Thymus (tissue), 11 donors: ENCODE measurements around the gene CERS6. TPM values are rescaled to one million over a fixed set of nuclear protein-coding genes. Genes with fewer than 3 reads are reported as not detected.

ENCODE experiments used
- DNase-seq, 9 donors: peaks; one replicate each; pipeline ENCODE4 v3.0.0-alpha.2; 2013; ENCODE audit warnings: low spot score in 9 of 9, low read depth in 6 of 9, missing footprints in 1 of 9
- H3K27ac ChIP-seq, 2 donors: one replicate each; pipeline ENCODE4 v1.5.1; 2013; ENCODE audit warnings: control low read depth in 1 of 2, low read depth in 1 of 2, low read length in 1 of 2, mild to moderate bottlenecking in 1 of 2, moderate library complexity in 1 of 2
- H3K27me3 ChIP-seq, 2 donors: one replicate each; pipeline ENCODE4 v1.5.1; 2013; ENCODE audit warnings: low read length in 1 of 2; ENCODE audit not compliant: control insufficient read depth in 2 of 2, insufficient read depth in 1 of 2
- H3K36me3 ChIP-seq, 2 donors: one replicate each; pipeline ENCODE4 v1.5.1; 2013; ENCODE audit warnings: low read length in 1 of 2, mild to moderate bottlenecking in 1 of 2, moderate library complexity in 1 of 2; ENCODE audit not compliant: control insufficient read depth in 2 of 2, insufficient read depth in 2 of 2
- H3K4me1 ChIP-seq, 2 donors: one replicate each; pipeline ENCODE4 v1.5.1; 2013; ENCODE audit warnings: low read length in 2 of 2; ENCODE audit not compliant: control insufficient read depth in 2 of 2, insufficient read depth in 2 of 2
- H3K4me3 ChIP-seq, 2 donors: one replicate each; pipeline ENCODE4 v1.5.1; 2013; ENCODE audit warnings: low read length in 2 of 2, control low read depth in 1 of 2, mild to moderate bottlenecking in 1 of 2
- H3K9me3 ChIP-seq, 2 donors: one replicate each; pipeline ENCODE4 v1.5.1; 2013; ENCODE audit warnings: low read length in 1 of 2, mild to moderate bottlenecking in 1 of 2; ENCODE audit not compliant: control insufficient read depth in 2 of 2, insufficient read depth in 1 of 2
- WGBS: extraction: QIAGEN DNeasy Blood & Tissue Kit; methylation state at CpG from one replicate; pipeline ENCODE4 v1.1.7; 2013; 5-methylcytosine and 5-hydroxymethylcytosine counted together
- polyA plus RNA-seq: library from polyadenylated mRNA; stranded (reverse); fragments of 200-250 nt; gene quantifications from one replicate; pipeline ENCODE4 v1.2.3, GENCODE V29; 2013
- total RNA-seq: library from RNA; stranded (reverse); fragments of 120-200 nt; gene quantifications from one replicate; pipeline ENCODE4 v1.2.4, GENCODE V29; 2013
- donor health status: healthy.

The CERS6 gene
- total and polyA plus RNA-seq, 2 donors: 12.1 to 26.9 TPM

GRCh38 chr2:168434146-168434545, 21.9 kb upstream of the CERS6 start:
- H3K27me3 ChIP-seq: no peaks in the 10 kb centered on the region
- 96% methylated on average over 2 of the region's 2 CpGs for WGBS
- H3K4me1 ChIP-seq: peaks cover 9 to 54% of the 10 kb centered on the region in 2 donors
- no peaks in the 10 kb centered on the region for H3K9me3 ChIP-seq
- H3K4me3 ChIP-seq: no peak overlapping the region
- H3K27ac ChIP-seq: no peak overlapping the region
- no peak for DNase-seq
- no peaks in the 10 kb centered on the region for H3K36me3 ChIP-seq

- Histone ChIP-seq H3K36me3 (no peaks in the 10 kb centered on the region), H3K27me3 (no peaks in the 10 kb centered on the region), H3K27ac (peak overlapping the region; percentile 5 to 83), H3K9me3 (no peaks in the 10 kb centered on the region), H3K4me1 (peaks cover 10 to 57% of the 10 kb centered on the region in 2 donors), H3K4me3 (no peak overlapping the region)
- peak in 2 of 9 donors; percentile 37 to 60 for DNase-seq
Observed at GRCh38 chr2:168436840-168437239, 19.2 kb upstream of the CERS6 start.

DNA sequence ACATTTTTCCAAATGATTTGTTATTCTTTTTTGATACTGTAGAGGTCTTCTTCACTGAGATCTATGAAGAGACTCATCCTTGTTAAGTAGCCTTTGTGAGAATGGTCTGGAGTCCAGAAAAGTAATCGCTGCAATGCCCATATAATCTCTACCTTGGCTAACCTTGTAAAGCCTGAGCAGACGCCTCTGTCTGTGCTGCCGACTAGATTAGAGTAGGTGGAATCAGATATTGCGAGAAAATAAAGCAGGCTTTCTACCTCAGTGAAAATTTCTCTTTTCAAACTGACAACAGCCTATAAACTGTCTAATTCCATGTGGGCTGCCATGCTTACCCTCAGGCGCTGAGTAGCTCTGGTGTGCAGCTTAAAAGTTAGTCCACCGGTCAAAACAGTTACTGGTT, 17.5 kb upstream of the CERS6 start:
- H3K27me3 ChIP-seq: no peaks in the 10 kb centered on the region
- no peak overlapping the region for H3K4me3 ChIP-seq
- no peaks in the 10 kb centered on the region for H3K9me3 ChIP-seq
- no peaks in the 10 kb centered on the region for H3K36me3 ChIP-seq
- DNase-seq: no peak
- 98% methylated on average over 6 of the region's 6 CpGs for WGBS
- peaks cover 8 to 49% of the 10 kb centered on the region in 2 donors for H3K4me1 ChIP-seq
- H3K27ac ChIP-seq: no peak overlapping the region

DNA sequence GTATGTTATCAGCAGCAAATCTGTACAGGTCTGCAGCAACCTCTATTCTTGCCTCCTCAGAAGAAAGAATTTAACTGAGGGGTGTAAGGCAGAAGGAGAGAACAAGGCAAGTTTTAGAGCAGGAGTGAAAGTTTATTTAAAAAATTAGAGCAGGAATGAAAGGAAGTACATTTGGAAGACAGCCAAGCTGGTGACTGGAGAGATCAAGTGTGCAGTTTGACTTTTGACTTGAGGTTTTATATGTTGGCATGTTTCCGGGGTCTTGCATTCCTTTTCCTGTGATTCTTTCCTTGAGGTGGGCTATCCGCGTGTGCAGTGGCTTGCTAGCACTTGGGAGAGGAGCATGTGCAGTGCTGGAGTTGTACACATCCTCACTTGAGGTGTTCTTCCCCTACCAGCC, 16.5 kb upstream of the CERS6 start:
- H3K27ac ChIP-seq: no peak overlapping the region
- H3K9me3 ChIP-seq: no peaks in the 10 kb centered on the region
- no peaks in the 10 kb centered on the region for H3K36me3 ChIP-seq
- H3K27me3 ChIP-seq: no peaks in the 10 kb centered on the region
- no peak for DNase-seq
- WGBS: 14% methylated on average over 3 of the region's 3 CpGs
- peaks cover 7 to 40% of the 10 kb centered on the region in 2 donors for H3K4me1 ChIP-seq
- H3K4me3 ChIP-seq: no peak overlapping the region

DNA sequence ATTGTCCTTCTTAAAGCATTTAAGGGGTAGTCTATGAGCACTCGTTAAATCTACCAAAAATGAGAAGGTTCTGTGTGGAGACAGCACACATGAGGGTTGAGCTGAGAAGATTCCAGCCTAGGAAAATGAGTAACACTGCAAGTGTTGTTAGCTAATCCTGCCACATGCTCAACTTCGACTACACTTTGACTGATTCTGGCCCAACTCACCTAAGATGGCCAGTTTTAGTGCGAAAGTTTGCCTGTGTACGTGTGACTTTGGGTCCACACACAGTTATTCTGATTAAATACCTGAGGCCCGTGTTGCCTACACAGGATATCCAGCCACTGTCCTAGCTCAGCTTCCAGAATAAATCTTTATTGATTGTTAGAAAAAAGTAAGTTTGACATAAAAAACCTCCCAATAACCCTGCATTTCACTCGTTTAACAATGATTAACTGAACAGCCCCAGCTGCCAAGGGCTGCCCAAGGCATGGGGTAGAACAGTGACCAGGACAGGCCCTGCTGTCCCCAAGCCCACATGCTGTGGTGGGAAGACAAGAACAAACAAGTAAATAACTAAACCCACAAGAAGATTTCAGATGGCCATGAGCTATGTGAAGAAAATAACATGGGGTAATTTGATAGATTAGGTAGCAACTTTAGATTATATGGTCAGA, 14.7 kb upstream of the CERS6 start:
- peaks cover 4 to 27% of the 10 kb centered on the region in 2 donors for H3K4me1 ChIP-seq
- DNase-seq: no peak
- peaks cover 0 to 6% of the 10 kb centered on the region in 2 donors for H3K9me3 ChIP-seq
- 98% methylated on average over 6 of the region's 6 CpGs for WGBS
- H3K27me3 ChIP-seq: no peaks in the 10 kb centered on the region
- no peak overlapping the region for H3K27ac ChIP-seq
- H3K36me3 ChIP-seq: no peaks in the 10 kb centered on the region
- H3K4me3 ChIP-seq: no peak overlapping the region

GRCh38 chr2:168443818-168444217, 12.3 kb upstream of the CERS6 start:
- Histone ChIP-seq H3K4me1 (peaks cover 4 to 9% of the 10 kb centered on the region in 2 donors), H3K36me3 (no peaks in the 10 kb centered on the region), H3K4me3 (no peak overlapping the region), H3K9me3 (peaks cover 0 to 6% of the 10 kb centered on the region in 2 donors), H3K27ac (no peak overlapping the region), H3K27me3 (no peaks in the 10 kb centered on the region)
- no peak for DNase-seq

DNA sequence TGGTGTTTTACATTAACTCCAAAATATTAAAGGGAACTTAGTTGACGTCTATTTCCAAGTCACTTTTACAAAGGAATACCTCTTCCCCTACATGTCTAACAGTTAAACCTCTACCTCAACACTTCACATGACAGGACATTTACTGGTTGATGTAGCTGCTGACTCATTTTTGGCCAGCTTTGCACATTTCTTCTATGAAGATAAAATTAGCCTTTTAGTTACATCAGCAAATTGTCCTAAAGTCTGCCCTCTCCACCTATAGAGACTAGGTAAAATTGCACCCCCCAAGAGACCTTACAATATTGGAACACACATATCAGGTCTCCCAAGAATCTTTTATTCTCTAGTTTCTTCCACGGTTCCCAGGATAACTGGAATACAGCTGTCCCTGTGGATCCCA, 10.1 kb upstream of the CERS6 start:
- H3K27ac ChIP-seq: no peak overlapping the region
- DNase-seq: no peak
- H3K4me1 ChIP-seq: peaks cover 2 to 13% of the 10 kb centered on the region in 2 donors
- no peaks in the 10 kb centered on the region for H3K36me3 ChIP-seq
- H3K9me3 ChIP-seq: peaks cover 0 to 6% of the 10 kb centered on the region in 2 donors
- 98% methylated on average over 2 of the region's 2 CpGs for WGBS
- H3K4me3 ChIP-seq: no peak overlapping the region
- H3K27me3 ChIP-seq: no peaks in the 10 kb centered on the region

GRCh38 chr2:168448980-168449379, 7.1 kb upstream of the CERS6 start:
- Histone ChIP-seq H3K27me3 (no peaks in the 10 kb centered on the region), H3K9me3 (peaks cover 0 to 6% of the 10 kb centered on the region in 2 donors), H3K4me1 (peaks cover 2 to 13% of the 10 kb centered on the region in 2 donors), H3K4me3 (no peak overlapping the region), H3K36me3 (no peaks in the 10 kb centered on the region), H3K27ac (no peak overlapping the region)
- DNase-seq: no peak

DNA sequence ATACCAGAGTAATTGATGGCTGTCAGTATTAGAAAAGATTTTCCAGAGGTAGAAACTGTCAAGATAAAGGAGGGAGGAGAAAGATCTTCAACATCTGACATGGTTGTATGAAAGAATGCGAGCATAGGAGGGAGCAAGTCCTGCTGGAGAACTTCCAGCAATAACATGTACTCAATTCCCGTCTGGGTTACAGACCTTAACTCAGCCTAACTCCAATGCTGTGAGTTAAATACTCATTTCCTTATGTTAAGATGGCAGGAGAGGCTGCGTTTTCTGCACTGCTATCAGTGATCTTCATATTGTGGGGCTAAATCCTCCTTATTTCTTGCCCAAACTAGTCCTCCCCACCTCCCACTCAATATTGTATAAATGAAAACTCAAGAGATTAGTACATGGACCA, 6.7 kb upstream of the CERS6 start:
- Histone ChIP-seq H3K9me3 (peaks cover 0 to 6% of the 10 kb centered on the region in 2 donors), H3K4me3 (no peak overlapping the region), H3K4me1 (peaks cover 2 to 13% of the 10 kb centered on the region in 2 donors), H3K36me3 (no peaks in the 10 kb centered on the region), H3K27ac (peak overlapping the region in 1 of 2 donors; percentile 64), H3K27me3 (no peaks in the 10 kb centered on the region)
- 94% methylated on average over 3 of the region's 3 CpGs for WGBS
- DNase-seq: no peak
